GM10248 (cell line): Measurements from ENCODE around the gene FOSL1.

Experiments
- CTCF ChIA-PET: fragments of 300-600 bp; sonication (Branson Sonifier 250); formaldehyde crosslinking; extraction: SDS; loops from one replicate; lab custom pipeline; 2021; ENCODE audit warnings: antibody characterized with exemption; lab: Yijun Ruan, JAX
- POLR2A ChIA-PET: fragments of 350-650 bp; sonication (Branson Sonifier 250); formaldehyde crosslinking; extraction: SDS; loops from one replicate; lab custom pipeline; 2020; ENCODE audit warnings: antibody characterized with exemption; lab: Yijun Ruan, JAX
- DNase-seq: peaks from one replicate; pipeline ENCODE4 v3.0.0; 2012; ENCODE audit errors: extremely low spot score
- CTCF ChIP-seq: IDR thresholded peaks from 2 replicates; pipeline ENCODE4 v1.5.1; 2012; ENCODE audit warnings: mild to moderate bottlenecking, low read depth; ENCODE audit errors: extremely low read depth, missing control alignments, control extremely low read depth

FOSL1 gene

DNA sequence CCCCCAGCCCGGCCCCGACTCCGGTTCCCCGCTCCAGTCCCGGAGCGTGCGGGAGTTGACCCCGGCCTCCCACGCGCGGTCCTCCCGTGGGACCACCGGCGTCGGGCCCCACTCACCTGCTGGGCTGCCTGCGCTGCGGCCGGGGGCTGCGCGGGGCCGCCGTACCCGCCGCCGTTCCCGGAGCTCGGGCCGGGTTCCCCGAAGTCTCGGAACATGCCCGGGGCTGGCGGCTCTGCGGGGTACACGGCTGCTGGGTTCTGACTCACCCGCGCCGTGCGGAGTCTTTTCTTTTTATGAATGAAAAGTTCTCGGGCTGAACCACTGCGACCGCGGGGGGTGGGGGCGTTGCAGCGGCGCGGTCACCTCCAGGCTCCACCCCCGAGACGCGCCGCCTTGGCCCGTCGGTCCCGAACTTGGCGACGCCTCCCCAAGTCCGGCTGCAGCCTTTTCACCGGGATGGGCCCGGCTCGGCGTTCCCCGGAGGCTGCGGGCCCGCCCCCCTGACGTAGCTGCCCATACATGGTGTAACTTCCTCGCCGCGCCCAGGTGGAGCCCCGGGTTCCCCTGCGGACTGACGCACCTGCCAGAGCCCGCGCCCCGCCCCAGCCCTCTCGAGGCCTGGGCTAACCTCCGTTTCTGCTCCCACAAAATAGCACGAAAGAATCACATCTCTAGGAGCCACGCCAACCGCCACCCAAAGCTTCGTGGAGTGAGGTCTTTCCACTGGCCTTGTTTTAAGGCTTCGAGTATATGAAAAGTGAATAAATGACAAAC is at the start of gene FOSL1:
TSS of gene FOSL1 (minus strand) at position 264 of the 774 bp plus-strand sequence. CDS start at position 215, 49 bp downstream.
- POLR2A ChIA-PET: interaction anchor here (1.0 to 2.3 kb wide), 2 partner anchors 9 to 79 kb away, joined by 3 to 10 read pairs; partner anchors contain the start of gene CCDC85B
- no peak for TF ChIP-seq CTCF
- CTCF ChIA-PET: interaction anchor here (1.0 to 8.0 kb wide), 7 partner anchors 9 to 88 kb away, joined by 3 to 80 read pairs (median 5); partner anchors contain the start of genes CCDC85B, FIBP and MUS81
- DNase-seq: peak; percentile 93

DNA sequence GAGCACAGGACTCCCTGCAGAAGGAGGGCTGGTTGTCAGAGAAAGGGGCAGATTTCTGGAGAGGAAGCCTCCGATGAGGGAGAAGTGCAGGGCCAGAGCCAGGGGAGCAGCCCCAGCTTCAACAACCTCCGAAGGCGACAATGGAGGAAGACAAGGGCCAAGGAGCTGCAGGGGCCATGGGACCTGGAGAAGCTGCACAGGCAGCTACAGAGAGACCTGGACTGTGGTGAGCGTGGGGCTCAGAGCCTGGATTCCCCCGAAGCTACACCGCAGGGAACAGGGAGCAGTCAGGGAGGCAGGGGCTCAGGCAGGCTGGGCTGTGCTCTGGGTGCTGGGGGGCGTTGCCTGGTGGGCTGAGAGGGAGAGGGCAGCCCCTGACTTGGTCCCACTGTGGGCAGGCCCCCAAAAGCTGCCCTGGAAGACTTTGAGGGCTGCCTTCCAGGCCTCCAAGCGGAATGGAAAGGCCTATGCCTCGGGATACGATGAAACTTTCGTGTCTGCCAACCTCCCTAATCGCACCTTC is 47.5 kb upstream of the FOSL1 start:
- no peak for TF ChIP-seq CTCF
- ChIA-PET POLR2A (no interaction called here), CTCF (interaction anchor here (1.0 to 2.0 kb wide), 6 partner anchors 10 to 63 kb away, joined by 3 to 7 read pairs (median 3); partner anchors contain the start of gene FIBP)
- DNase-seq: no peak

GRCh38 chr11:65947133-65947532 is 46.9 kb upstream of the FOSL1 start:
- no peak for DNase-seq
- ChIA-PET CTCF (interaction anchor here (0.9 to 1.5 kb wide), 5 partner anchors 10 to 167 kb away, joined by 3 to 7 read pairs (median 3); partner anchors contain the start of gene FIBP), POLR2A (no interaction called here)
- no peak for TF ChIP-seq CTCF

DNA sequence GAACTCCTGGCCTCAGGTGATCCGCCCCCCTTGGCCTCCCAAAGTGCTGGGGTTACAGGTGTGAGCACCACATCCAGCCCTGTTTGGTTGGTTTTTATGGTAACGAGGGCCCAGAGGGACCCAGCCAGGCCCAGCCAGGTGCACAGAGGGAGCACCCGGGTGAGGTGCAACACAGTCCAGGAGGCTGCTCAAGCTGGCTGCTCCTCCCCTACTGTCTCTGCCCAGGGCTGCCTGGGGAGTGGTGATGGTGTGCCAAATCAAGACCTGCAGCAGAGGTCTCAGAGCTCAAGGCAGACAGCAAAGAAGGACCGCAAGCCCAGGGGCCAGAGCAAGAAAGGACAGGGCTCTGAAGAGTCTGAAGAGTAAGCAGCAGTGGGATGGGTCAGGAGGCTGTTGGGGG is 46.5 kb upstream of the FOSL1 start:
- ChIA-PET POLR2A (no interaction called here), CTCF (interaction anchor here (0.9 to 1.5 kb wide), 3 partner anchors 10 to 167 kb away, joined by 3 to 7 read pairs (median 3); partner anchors contain the start of gene FIBP)
- no peak for DNase-seq
- TF ChIP-seq CTCF: no peak

DNA sequence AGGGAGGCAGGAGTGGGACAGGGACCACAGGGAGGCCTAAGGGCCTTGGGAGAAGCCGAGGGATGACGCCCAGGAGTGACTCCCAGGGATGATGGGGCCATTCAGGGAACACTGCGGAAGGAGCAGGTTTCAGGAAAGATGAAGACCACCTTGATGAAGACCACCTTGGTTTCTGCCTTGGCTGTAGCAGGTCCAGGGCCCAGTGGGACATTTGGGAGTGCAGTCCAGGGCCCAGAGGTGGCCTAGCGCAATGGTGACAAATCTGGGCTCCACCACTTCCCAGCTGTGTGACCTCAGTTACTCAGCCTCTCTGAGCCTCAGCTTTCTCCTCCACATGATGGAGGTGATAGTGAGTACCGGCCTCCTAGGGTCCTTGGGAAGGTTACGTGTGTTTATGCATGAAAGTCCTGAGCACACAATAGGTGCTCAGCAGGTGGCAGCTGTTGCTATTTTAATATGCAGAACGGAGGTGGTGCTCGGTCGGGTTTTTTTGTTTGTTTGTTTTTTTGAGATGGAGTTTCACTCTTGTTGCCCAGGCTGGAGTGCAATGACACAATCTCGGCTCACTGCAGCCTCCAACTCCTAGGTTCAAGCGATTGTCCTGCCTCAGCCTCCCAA is 45.9 kb upstream of the FOSL1 start:
- no peak for DNase-seq
- no peak for TF ChIP-seq CTCF
- ChIA-PET CTCF (interaction anchor here (0.9 to 1.5 kb wide), 2 partner anchors 58 to 166 kb away, joined by 3 to 7 read pairs; partner anchors contain the start of gene FIBP), POLR2A (no interaction called here)

DNA sequence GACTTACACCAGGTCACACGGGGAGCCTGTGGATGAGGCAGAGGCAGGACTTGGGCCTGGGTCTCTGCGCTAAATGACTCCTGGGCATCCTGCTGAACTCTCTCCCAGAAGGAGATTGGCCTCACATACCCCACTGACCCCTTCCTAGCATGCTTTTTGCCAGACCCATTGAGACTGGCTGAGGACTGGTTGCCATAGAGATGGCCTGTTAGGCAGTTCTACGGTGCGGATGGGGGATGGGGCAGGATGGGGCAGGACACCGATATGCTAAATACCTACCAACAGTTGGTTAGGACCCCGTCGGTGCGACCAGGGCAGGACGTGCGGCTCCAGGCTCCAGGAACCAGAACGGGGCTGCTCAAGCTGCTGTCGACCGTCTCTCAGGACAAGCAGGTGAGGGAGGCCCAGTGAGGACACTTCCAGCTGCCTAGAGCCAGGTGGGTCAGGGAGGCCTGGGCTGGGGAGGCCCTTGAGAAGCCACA is 45.3 kb upstream of the FOSL1 start, which contains the start of gene TSGA10IP:
TSS of gene TSGA10IP (plus strand) at position 51 of the 482 bp plus-strand sequence. CDS start at position 247, 196 bp downstream.
- ChIA-PET POLR2A (no interaction called here), CTCF (interaction anchor here (1.2 kb wide), 1 partner anchor 86 kb away, joined by 3 read pairs; no protein-coding TSS in a partner anchor)
- no peak for DNase-seq
- no peak for TF ChIP-seq CTCF
